Measurements from ENCODE around the gene APP.

Gene APP

DNA sequence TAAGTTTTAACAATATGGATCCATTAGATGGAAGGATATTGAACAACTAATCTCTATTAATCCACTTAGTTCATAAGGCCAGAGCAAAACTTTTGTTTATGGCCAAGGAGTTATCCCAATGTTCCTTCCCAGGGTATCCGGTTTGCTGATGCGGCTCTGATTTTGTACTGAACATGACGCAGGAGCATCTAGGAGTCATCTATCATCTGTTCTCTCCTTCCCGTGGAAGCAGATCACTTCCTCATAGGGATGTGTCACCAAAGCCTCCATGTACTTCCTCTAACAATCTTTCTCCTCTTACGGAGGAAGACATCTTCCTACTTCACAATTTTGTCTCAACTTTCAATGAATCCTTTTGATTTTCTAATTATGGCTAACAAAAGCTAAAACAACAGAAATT, 206.6 kb downstream of the APP start:
- TF ChIP-seq, protein P1, sequence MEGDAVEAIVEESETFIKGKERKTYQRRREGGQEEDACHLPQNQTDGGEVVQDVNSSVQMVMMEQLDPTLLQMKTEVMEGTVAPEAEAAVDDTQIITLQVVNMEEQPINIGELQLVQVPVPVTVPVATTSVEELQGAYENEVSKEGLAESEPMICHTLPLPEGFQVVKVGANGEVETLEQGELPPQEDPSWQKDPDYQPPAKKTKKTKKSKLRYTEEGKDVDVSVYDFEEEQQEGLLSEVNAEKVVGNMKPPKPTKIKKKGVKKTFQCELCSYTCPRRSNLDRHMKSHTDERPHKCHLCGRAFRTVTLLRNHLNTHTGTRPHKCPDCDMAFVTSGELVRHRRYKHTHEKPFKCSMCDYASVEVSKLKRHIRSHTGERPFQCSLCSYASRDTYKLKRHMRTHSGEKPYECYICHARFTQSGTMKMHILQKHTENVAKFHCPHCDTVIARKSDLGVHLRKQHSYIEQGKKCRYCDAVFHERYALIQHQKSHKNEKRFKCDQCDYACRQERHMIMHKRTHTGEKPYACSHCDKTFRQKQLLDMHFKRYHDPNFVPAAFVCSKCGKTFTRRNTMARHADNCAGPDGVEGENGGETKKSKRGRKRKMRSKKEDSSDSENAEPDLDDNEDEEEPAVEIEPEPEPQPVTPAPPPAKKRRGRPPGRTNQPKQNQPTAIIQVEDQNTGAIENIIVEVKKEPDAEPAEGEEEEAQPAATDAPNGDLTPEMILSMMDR (conservative IDR thresholded peaks at IDR 0.05; ENCODE audit: low read length): no peak
- no peak for TF ChIP-seq EZH2phosphoT487 (IDR thresholded peaks at IDR 0.05; ENCODE audit: borderline replicate concordance)
- Histone ChIP-seq H3K36me3 (ENCODE audit: insufficient read depth, low read length) (no peaks in the 10 kb centered on the region), H3K9me3 (ENCODE audit: insufficient read depth, low read depth, low read length) (peaks cover 4% of the 10 kb centered on the region; the same call in 1 of the 2 replicates), H3K79me2 (ENCODE audit: insufficient read depth, low read length) (no peaks in the 10 kb centered on the region), H3K27me3 (ENCODE audit: insufficient read depth, low read length, poor library complexity, severe bottlenecking) (no peaks in the 10 kb centered on the region), H3K4me3 (ENCODE audit: low read length, poor library complexity, severe bottlenecking) (no peak overlapping the region), H2AFZ (ENCODE audit: low read length) (no peak overlapping the region), H3K9ac (ENCODE audit: low read depth, low read length, poor library complexity, severe bottlenecking) (no peak overlapping the region), H3K4me2 (ENCODE audit: low read depth, low read length, poor library complexity, severe bottlenecking) (no peak overlapping the region), H4K20me1 (ENCODE audit: insufficient read depth, low read length, poor library complexity, severe bottlenecking) (no peaks in the 10 kb centered on the region), H3K4me1 (ENCODE audit: insufficient read depth, low read length, poor library complexity, severe bottlenecking) (no peaks in the 10 kb centered on the region), H3F3A (ENCODE audit: low read depth) (no peaks in the 10 kb centered on the region), H3K9me2 (replicated peaks; ENCODE audit: low read depth, low read length) (no peaks in the 10 kb centered on the region)

DNA sequence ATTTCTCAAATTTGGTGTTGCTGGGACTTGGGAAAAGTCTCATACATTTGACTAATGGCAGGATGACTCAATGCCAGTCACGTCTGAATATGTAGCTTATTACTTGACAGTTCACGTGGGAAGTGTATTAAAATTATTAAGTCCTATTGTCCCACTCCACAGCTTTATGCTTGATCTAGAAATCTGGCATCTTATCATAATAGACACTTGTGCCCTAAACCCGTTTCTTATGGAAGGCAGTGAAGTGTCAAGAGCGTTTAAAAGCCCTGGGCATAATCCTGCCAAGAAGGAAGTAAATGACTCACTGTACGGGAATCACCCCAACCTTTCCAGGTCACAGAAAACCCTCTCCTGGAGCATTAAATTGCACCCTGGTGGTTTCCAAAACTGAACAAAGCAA, 207.4 kb downstream of the APP start:
- Histone ChIP-seq H3F3A (ENCODE audit: low read depth) (no peaks in the 10 kb centered on the region), H3K4me1 (ENCODE audit: insufficient read depth, low read length, poor library complexity, severe bottlenecking) (no peaks in the 10 kb centered on the region), H2AFZ (ENCODE audit: low read length) (no peak overlapping the region), H3K9me3 (ENCODE audit: insufficient read depth, low read depth, low read length) (no peaks in the 10 kb centered on the region), H3K27me3 (ENCODE audit: insufficient read depth, low read length, poor library complexity, severe bottlenecking) (no peaks in the 10 kb centered on the region), H3K79me2 (ENCODE audit: insufficient read depth, low read length) (no peaks in the 10 kb centered on the region), H3K36me3 (ENCODE audit: insufficient read depth, low read length) (no peaks in the 10 kb centered on the region), H3K4me2 (ENCODE audit: low read depth, low read length, poor library complexity, severe bottlenecking) (no peak overlapping the region), H3K9me2 (replicated peaks; ENCODE audit: low read depth, low read length) (no peaks in the 10 kb centered on the region), H4K20me1 (ENCODE audit: insufficient read depth, low read length, poor library complexity, severe bottlenecking) (no peaks in the 10 kb centered on the region), H3K9ac (ENCODE audit: low read depth, low read length, poor library complexity, severe bottlenecking) (no peak overlapping the region), H3K4me3 (ENCODE audit: low read length, poor library complexity, severe bottlenecking) (no peak overlapping the region)
- TF ChIP-seq, protein P1 (conservative IDR thresholded peaks at IDR 0.05; ENCODE audit: low read length): no peak
- no peak for TF ChIP-seq EZH2phosphoT487 (IDR thresholded peaks at IDR 0.05; ENCODE audit: borderline replicate concordance)

DNA sequence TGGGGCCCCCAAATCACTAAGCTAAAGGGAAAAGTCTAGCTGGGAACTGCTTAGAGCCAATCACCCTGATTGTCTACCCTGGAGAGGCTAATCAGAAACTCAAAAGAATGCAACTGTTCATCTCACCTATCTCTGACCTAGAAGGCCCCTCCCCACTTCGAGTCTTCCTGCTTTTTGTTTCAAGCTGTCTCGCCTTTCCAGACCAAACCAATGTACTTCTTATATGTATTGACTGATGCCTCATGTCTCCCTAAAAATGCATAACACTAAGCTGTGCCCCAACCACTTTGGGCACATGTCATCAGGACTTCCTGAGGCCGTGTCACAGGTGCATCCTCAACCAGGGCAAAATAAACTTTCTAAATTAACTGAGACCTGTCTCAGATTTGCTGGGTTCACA, 209.5 kb downstream of the APP start:
- Histone ChIP-seq H4K20me1 (ENCODE audit: insufficient read depth, low read length, poor library complexity, severe bottlenecking) (no peaks in the 10 kb centered on the region), H3K9me2 (replicated peaks; ENCODE audit: low read depth, low read length) (no peaks in the 10 kb centered on the region), H2AFZ (ENCODE audit: low read length) (no peak overlapping the region), H3K4me1 (ENCODE audit: insufficient read depth, low read length, poor library complexity, severe bottlenecking) (no peaks in the 10 kb centered on the region), H3K27me3 (ENCODE audit: insufficient read depth, low read length, poor library complexity, severe bottlenecking) (no peaks in the 10 kb centered on the region), H3K9me3 (ENCODE audit: insufficient read depth, low read depth, low read length) (no peaks in the 10 kb centered on the region), H3K79me2 (ENCODE audit: insufficient read depth, low read length) (no peaks in the 10 kb centered on the region), H3K4me3 (ENCODE audit: low read length, poor library complexity, severe bottlenecking) (no peak overlapping the region), H3K9ac (ENCODE audit: low read depth, low read length, poor library complexity, severe bottlenecking) (no peak overlapping the region), H3K36me3 (ENCODE audit: insufficient read depth, low read length) (no peaks in the 10 kb centered on the region), H3F3A (ENCODE audit: low read depth) (no peaks in the 10 kb centered on the region), H3K4me2 (ENCODE audit: low read depth, low read length, poor library complexity, severe bottlenecking) (no peak overlapping the region)
- TF ChIP-seq, protein P1 (conservative IDR thresholded peaks at IDR 0.05; ENCODE audit: low read length): no peak
- TF ChIP-seq EZH2phosphoT487 (IDR thresholded peaks at IDR 0.05; ENCODE audit: borderline replicate concordance): no peak

Data from Loucy (cell line).